ENCODE results near the gene ZNF865. TPM values are rescaled to one million over a fixed set of nuclear protein-coding genes. Genes with fewer than 3 reads are reported as not detected.
"Not testable (repeated sequence)": the region's sequence is repeated elsewhere in the genome, so short reads cannot be mapped to it uniquely, and the experiment has no call there.

The ZNF865 gene
- total RNA-seq, 2 experiments from 2014 or later = 3.0 to 11.3 TPM

GRCh38 chr19:55581823-55582223 is 23.6 kb upstream of the ZNF865 start:
- Histone ChIP-seq H3K4me3 (ENCODE audit: low read depth, low read length, poor library complexity, severe bottlenecking) (no peak overlapping the region), H2AFZ (ENCODE audit: low read length) (no peak overlapping the region), H3K27ac (ENCODE audit: low read depth, low read length, poor library complexity, severe bottlenecking) (no peak overlapping the region), H3K9me3 (ENCODE audit: low read length) (no peaks in the 10 kb centered on the region), H3K4me2 (ENCODE audit: low read length) (no peak overlapping the region), H3K4me1 (ENCODE audit: insufficient read depth, low read length, poor library complexity, severe bottlenecking) (peaks cover 27% of the 10 kb centered on the region), H3K79me2 (ENCODE audit: insufficient read depth, low read depth, low read length) (peaks cover 9% of the 10 kb centered on the region; the same call in 1 of the 2 replicates), H3K36me3 (ENCODE audit: insufficient read depth, low read length) (peaks cover 11% of the 10 kb centered on the region), H3K9me2 (ENCODE audit: insufficient read depth, low read length) (no peaks in the 10 kb centered on the region), H4K20me1 (ENCODE audit: insufficient read depth, low read length) (peaks cover 4% of the 10 kb centered on the region; the same call in 1 of the 2 replicates)
- POLR2A ChIA-PET = no interaction called here
- CTCF ChIA-PET (ENCODE audit: unreplicated experiment) = no interaction called here
- TF ChIP-seq EZH2phosphoT487 (IDR thresholded peaks at IDR 0.05; ENCODE audit: borderline replicate concordance, low read depth, low read length) (no peak), CTCF (conservative IDR thresholded peaks at IDR 0.05; ENCODE audit: low read length) (no peak)
- intact Hi-C loops (cut with micrococcal nuclease; ENCODE audit: unreplicated experiment) = loop anchor here (2.0 kb wide), 1 partner anchor 17 kb away; the partner anchor contains the start of gene FIZ1
- DNase-seq (ENCODE audit: low spot score) = no peak
- BruUV-seq (replicated peaks) = no TSS peak

GRCh38 chr19:55582284-55582683 is 23.2 kb upstream of the ZNF865 start:
- H4K20me1 ChIP-seq (ENCODE audit: insufficient read depth, low read length); BruUV-seq (replicated peaks); H3K9me3 ChIP-seq (ENCODE audit: low read length); POLR2A ChIA-PET; H3K36me3 ChIP-seq (ENCODE audit: insufficient read depth, low read length); H3K4me2 ChIP-seq (ENCODE audit: low read length); H3K9me2 ChIP-seq (ENCODE audit: insufficient read depth, low read length); H3K79me2 ChIP-seq (ENCODE audit: insufficient read depth, low read depth, low read length); H2AFZ ChIP-seq (ENCODE audit: low read length); intact Hi-C loops (cut with micrococcal nuclease; ENCODE audit: unreplicated experiment); DNase-seq (ENCODE audit: low spot score); H3K27ac ChIP-seq (ENCODE audit: low read depth, low read length, poor library complexity, severe bottlenecking); CTCF ChIA-PET (ENCODE audit: unreplicated experiment); H3K4me3 ChIP-seq (ENCODE audit: low read depth, low read length, poor library complexity, severe bottlenecking): not testable (repeated sequence)
- peaks cover 32% of the 10 kb centered on the region for H3K4me1 ChIP-seq (ENCODE audit: insufficient read depth, low read length, poor library complexity, severe bottlenecking)

- H4K20me1 ChIP-seq (ENCODE audit: insufficient read depth, low read length); H3K9me3 ChIP-seq (ENCODE audit: low read length); H3K27ac ChIP-seq (ENCODE audit: low read depth, low read length, poor library complexity, severe bottlenecking); H3K4me2 ChIP-seq (ENCODE audit: low read length); CTCF ChIA-PET (ENCODE audit: unreplicated experiment); H3K9me2 ChIP-seq (ENCODE audit: insufficient read depth, low read length); H3K36me3 ChIP-seq (ENCODE audit: insufficient read depth, low read length); H3K79me2 ChIP-seq (ENCODE audit: insufficient read depth, low read depth, low read length); DNase-seq (ENCODE audit: low spot score); intact Hi-C loops (cut with micrococcal nuclease; ENCODE audit: unreplicated experiment); H2AFZ ChIP-seq (ENCODE audit: low read length); BruUV-seq (replicated peaks); H3K4me3 ChIP-seq (ENCODE audit: low read depth, low read length, poor library complexity, severe bottlenecking): not testable (repeated sequence)
- POLR2A ChIA-PET = interaction anchor here (0.7 kb wide), 1 partner anchor 448 kb away, joined by 3 read pairs; no protein-coding TSS in a partner anchor
- H3K4me1 ChIP-seq (ENCODE audit: insufficient read depth, low read length, poor library complexity, severe bottlenecking) = peaks cover 32% of the 10 kb centered on the region
Measured at GRCh38 chr19:55583897-55584296, 21.6 kb upstream of the ZNF865 start.

GRCh38 chr19:55584871-55585270 is 20.6 kb upstream of the ZNF865 start:
- intact Hi-C loops (cut with micrococcal nuclease; ENCODE audit: unreplicated experiment) = no loop called here
- H3K27ac ChIP-seq (ENCODE audit: low read depth, low read length, poor library complexity, severe bottlenecking) = no peak overlapping the region
- H2AFZ ChIP-seq (ENCODE audit: low read length) = no peak overlapping the region
- peaks cover 5% of the 10 kb centered on the region; the same call in 1 of the 2 replicates for H3K79me2 ChIP-seq (ENCODE audit: insufficient read depth, low read depth, low read length)
- no peak overlapping the region for H3K4me3 ChIP-seq (ENCODE audit: low read depth, low read length, poor library complexity, severe bottlenecking)
- H3K36me3 ChIP-seq (ENCODE audit: insufficient read depth, low read length) = no peaks in the 10 kb centered on the region
- peaks cover under 1% of the 10 kb centered on the region; the same call in 1 of the 2 replicates for H4K20me1 ChIP-seq (ENCODE audit: insufficient read depth, low read length)
- H3K9me2 ChIP-seq (ENCODE audit: insufficient read depth, low read length) = no peaks in the 10 kb centered on the region
- no peaks in the 10 kb centered on the region for H3K9me3 ChIP-seq (ENCODE audit: low read length)
- ChIA-PET POLR2A (no interaction called here), CTCF (ENCODE audit: unreplicated experiment) (no interaction called here)
- TF ChIP-seq EZH2phosphoT487 (IDR thresholded peaks at IDR 0.05; ENCODE audit: borderline replicate concordance, low read depth, low read length) (no peak), CTCF (conservative IDR thresholded peaks at IDR 0.05; ENCODE audit: low read length) (no peak)
- H3K4me2 ChIP-seq (ENCODE audit: low read length) = no peak overlapping the region
- no TSS peak for BruUV-seq (replicated peaks)
- no peak for DNase-seq (ENCODE audit: low spot score)
- H3K4me1 ChIP-seq (ENCODE audit: insufficient read depth, low read length, poor library complexity, severe bottlenecking) = peaks cover 26% of the 10 kb centered on the region

Data from OCI-LY7 (cell line).